ENCODE data around the gene CFAP43.

GRCh38 chr10:104098358-104098925 is 133.7 kb downstream of the CFAP43 start:
- TF ChIP-seq GATA3 (IDR thresholded peaks at IDR 0.05; ENCODE audit: low read depth, low read length) (no peak), GATA2 (IDR thresholded peaks at IDR 0.05; ENCODE audit: low read depth, low read length) (no peak)
